GM12878 (cell line): ENCODE results near the gene ZSCAN10. TPM values are rescaled to one million over a fixed set of nuclear protein-coding genes. Genes with fewer than 3 reads are reported as not detected.

Source experiments
- ATAC-seq: fragments of 200-7000 bp; cut with Tn5 transposase; 3 replicates; pipeline ENCODE4 v1.9.1; 2020; ENCODE audit warnings: mild to moderate bottlenecking, moderate library complexity
- BruUV-seq: library from RNA; stranded (reverse); fragments of 400-500 nt; replicated peaks from 2 replicates; lab custom pipeline; 2021; lab: Mats Ljungman, UMichigan
- CTCF ChIA-PET: fragments of 300-600 bp; sonication (Branson Sonifier 250); formaldehyde crosslinking; extraction: SDS; loops from one replicate; lab custom pipeline; 2021; ENCODE audit warnings: inconsistent platforms; lab: Yijun Ruan, JAX
- POLR2A ChIA-PET: fragments of 350-600 bp; formaldehyde crosslinking; extraction: SDS; loops from one replicate; lab custom pipeline; 2021; ENCODE audit warnings: inconsistent platforms; lab: Charles Lee
- RAD21 ChIA-PET: fragments of 300-600 bp; sonication (Branson Sonifier 250); formaldehyde crosslinking; loops from one replicate; lab custom pipeline; 2023; ENCODE audit warnings: antibody characterized with exemption; ENCODE audit not compliant: unreplicated experiment; lab: Charles Lee
- SMC1A ChIA-PET: fragments of 300-600 bp; sonication (Branson Sonifier 250); formaldehyde crosslinking; loops from one replicate; lab custom pipeline; 2023; ENCODE audit not compliant: unreplicated experiment, uncharacterized antibody; lab: Charles Lee
- DNase-seq: peaks from one replicate; pipeline ENCODE4 v3.0.0-alpha.2; 2011; ENCODE audit warnings: low read depth, low spot score
- FAIRE-seq: peaks from 3 replicates; lab custom pipeline; 2011; peaks lifted over from hg19 to GRCh38; lab: Jason Lieb, UNC
- H2AFZ ChIP-seq: 2 replicates; pipeline ENCODE4 v1.6.0; 2011; ENCODE audit warnings: low read depth, low read length, control low read depth; ENCODE audit not compliant: control insufficient read depth
- H3K27ac ChIP-seq: 2 replicates; pipeline ENCODE4 v1.5.1; 2011; ENCODE audit warnings: control low read depth; ENCODE audit not compliant: control insufficient read depth, insufficient read depth
- H3K27me3 ChIP-seq, 2 experiments: replicated peaks in 1 of 2; 2 replicates each; pipeline versions ENCODE4 v1.6.0 to v1.6.1; 2011; ENCODE audit warnings: low read length in 1 of 2; ENCODE audit not compliant: control insufficient read depth in 2 of 2, insufficient read depth in 2 of 2
- H3K36me3 ChIP-seq, 2 experiments: 2 replicates each; pipeline ENCODE4 v1.5.1; 2011; ENCODE audit warnings: low read length in 1 of 2; ENCODE audit not compliant: control insufficient read depth in 2 of 2, insufficient read depth in 2 of 2
- H3K4me1 ChIP-seq: 2 replicates; pipeline ENCODE4 v1.6.1; 2011; ENCODE audit warnings: mild to moderate bottlenecking, low read length, moderate library complexity, mixed read lengths; ENCODE audit not compliant: control insufficient read depth, insufficient read depth
- H3K4me2 ChIP-seq: 2 replicates; pipeline ENCODE4 v1.6.0; 2011; ENCODE audit warnings: control low read depth; ENCODE audit not compliant: control insufficient read depth, insufficient read depth
- H3K4me3 ChIP-seq: fragments of 200-600 bp; sonication (generic); 2 replicates; pipeline ENCODE4 v1.5.1; 2016
- H3K79me2 ChIP-seq: 2 replicates; pipeline ENCODE4 v1.6.0; 2011; ENCODE audit warnings: low read length; ENCODE audit not compliant: control insufficient read depth, insufficient read depth
- H3K9ac ChIP-seq: 2 replicates; pipeline ENCODE4 v1.8.0; 2011; ENCODE audit warnings: low read length, control low read depth, mixed read lengths; ENCODE audit not compliant: control insufficient read depth, insufficient read depth
- H3K9me3 ChIP-seq: replicated peaks from 3 replicates; pipeline ENCODE4 v1.5.1; 2011; ENCODE audit warnings: mild to moderate bottlenecking, low read length; ENCODE audit not compliant: control insufficient read depth, insufficient read depth
- H4K20me1 ChIP-seq: 2 replicates; pipeline ENCODE4 v1.6.0; 2011; ENCODE audit not compliant: control insufficient read depth, insufficient read depth
- ASH2L ChIP-seq: fragments of 300-600, 200-600 bp; sonication (generic); IDR thresholded peaks from 2 replicates; pipeline ENCODE4 v1.6.1; 2017; ENCODE audit warnings: low read depth, mild to moderate bottlenecking, borderline replicate concordance
- BCL11A ChIP-seq: IDR thresholded peaks from 2 replicates; pipeline ENCODE4 v1.6.1; 2011; ENCODE audit warnings: low read depth, low read length
- BCLAF1 ChIP-seq: fragments of 450-650 bp; IDR thresholded peaks from 2 replicates; pipeline ENCODE4 v1.6.1; 2017; ENCODE audit warnings: antibody characterized with exemption, mild to moderate bottlenecking, moderate library complexity
- EED ChIP-seq: sonication (generic); IDR thresholded peaks from 2 replicates; pipeline ENCODE4 v1.6.1; 2016; ENCODE audit warnings: antibody characterized with exemption, low read depth
- GABPA ChIP-seq: IDR thresholded peaks from 2 replicates; pipeline ENCODE4 v1.6.1; 2014; ENCODE audit warnings: antibody characterized with exemption, low read depth, mild to moderate bottlenecking, inconsistent platforms
- HCFC1 ChIP-seq: fragments of 150-350 bp; IDR thresholded peaks from 2 replicates; pipeline ENCODE4 v1.6.1; 2014; ENCODE audit warnings: low read length
- LARP7 ChIP-seq: fragments of 450-650 bp; IDR thresholded peaks from 2 replicates; pipeline ENCODE4 v1.6.1; 2017; ENCODE audit warnings: mild to moderate bottlenecking
- MYB ChIP-seq: fragments of 150-350 bp; IDR thresholded peaks from 2 replicates; pipeline ENCODE4 v1.6.1; 2014; ENCODE audit warnings: mild to moderate bottlenecking, low read depth, low read length, borderline replicate concordance
- NFIC ChIP-seq: IDR thresholded peaks from 2 replicates; pipeline ENCODE4 v1.6.1; 2012; ENCODE audit warnings: low read depth, mild to moderate bottlenecking, inconsistent platforms, low read length, moderate library complexity
- PAX5 ChIP-seq: IDR thresholded peaks from 2 replicates; pipeline ENCODE4 v1.6.1; 2011; ENCODE audit warnings: low read depth, low read length, borderline replicate concordance
- RELA ChIP-seq: fragments of 450-650 bp; IDR thresholded peaks from 2 replicates; pipeline ENCODE4 v1.8.0; 2014; ENCODE audit warnings: borderline replicate concordance; ENCODE audit not compliant: partially characterized antibody
- ZNF687 ChIP-seq: fragments of 450-650 bp; IDR thresholded peaks from 2 replicates; pipeline ENCODE4 v1.6.1; 2017; ENCODE audit warnings: mild to moderate bottlenecking, moderate library complexity
- WGBS: methylation state at CpG from one replicate; pipeline ENCODE4 v1.1.6; 2016; ENCODE audit warnings: low lambda C conversion rate; ENCODE audit not compliant: insufficient replicate concordance, insufficient coverage; ENCODE audit errors: missing lambda C conversion rate; 5-methylcytosine and 5-hydroxymethylcytosine counted together
- in situ Hi-C: fragments of 300-500 bp; cut with MboI; formaldehyde crosslinking; loops from 9 replicates; pipeline ENCODE4 v1.14.3; 2018; ENCODE audit warnings: mixed read lengths
- intact Hi-C: fragments of 100-400 bp; cut with micrococcal nuclease; formaldehyde crosslinking; loops from one replicate; pipeline ENCODE4 v1.14.2; 2022; ENCODE audit not compliant: unreplicated experiment
- polyA plus RNA-seq, 11 experiments: library from polyadenylated mRNA; depleted of rRNA in 4 of 11; unstranded in 6 of 11; stranded (reverse) in 5 of 11; fragments of >200 nt; fragmentation: Nextera tagmentation in 4 of 11; fragmentation: Illumina TruSeq in 1 of 11; extraction: Ambion mirVana in 4 of 11; extraction: Trizol in 1 of 11; gene quantifications; 1 replicate in 1 of 11; 2 replicates in 10 of 11; pipeline versions ENCODE4 v1.2.1 to v1.2.3, GENCODE V29; 2011 to 2016; ENCODE audit warnings: inconsistent platforms in 2 of 11, missing spikeins in 2 of 11, low read depth in 1 of 11
- total RNA-seq, 4 experiments: library from RNA; depleted of rRNA in 3 of 4; stranded (reverse); fragments of >200 nt in 3 of 4; fragmentation: Illumina TruSeq in 1 of 4; extraction: Trizol in 1 of 4; gene quantifications; 2 replicates each; pipeline versions ENCODE4 v1.2.1 to v1.2.3, GENCODE V29; 2013 to 2021
- TF ChIP-seq, protein P1 (sequence below): fragments of 450-650 bp; IDR thresholded peaks from 2 replicates; pipeline ENCODE4 v1.6.1; 2017; ENCODE audit warnings: mild to moderate bottlenecking, low read depth, inconsistent platforms; ENCODE audit not compliant: poor library complexity, severe bottlenecking

Gene ZSCAN10
- total and polyA plus RNA-seq, 10 of the 15 experiments (the other 5 are each of a cell fraction or from before 2014, with no cell fraction given) = 0.06 to 0.33 TPM; not detected in 8

DNA sequence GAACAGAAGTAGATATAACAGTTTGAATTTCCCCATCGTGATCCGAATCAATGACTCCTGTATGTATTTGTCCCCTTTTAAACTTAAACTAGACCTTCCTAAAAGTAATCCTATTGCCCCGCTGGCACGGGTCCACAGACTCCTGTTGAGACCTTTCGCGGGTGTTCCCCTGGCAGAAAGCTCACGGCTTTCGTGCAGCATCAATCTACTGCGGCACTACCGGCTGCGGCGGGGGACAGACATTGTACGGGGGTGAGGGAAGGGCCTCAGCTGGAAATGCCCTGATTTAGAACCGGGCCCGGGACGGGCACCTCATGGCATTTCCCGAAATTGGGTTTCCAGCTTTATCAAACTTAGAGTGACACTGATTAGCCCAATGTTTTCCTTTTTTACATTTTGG, 19.1 kb downstream of the ZSCAN10 start (continued):
- TF ChIP-seq EED (no peak), BCL11A (no peak), BCLAF1 (no peak), HCFC1 (no peak), GABPA (no peak), RELA (no peak)

DNA sequence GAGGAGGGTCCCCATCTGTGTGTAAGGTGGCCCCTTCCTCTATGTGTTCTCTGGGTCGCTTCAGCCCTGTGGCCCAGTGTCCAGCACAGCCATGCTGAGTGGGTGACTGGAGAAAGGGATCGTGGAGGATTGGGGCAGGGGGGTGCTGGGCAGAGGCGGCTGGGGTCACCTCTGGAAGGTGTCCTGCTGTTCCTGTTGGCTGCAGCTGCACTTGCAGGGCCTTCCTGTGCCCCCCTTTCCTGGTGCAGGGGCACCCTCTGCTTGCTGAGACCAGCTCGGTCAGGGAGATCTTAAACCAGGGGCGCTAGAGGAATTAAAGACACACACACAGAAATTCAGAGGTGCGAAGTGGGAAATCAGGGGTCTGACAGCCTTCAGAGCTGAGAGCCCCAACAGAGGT, 22.5 kb downstream of the ZSCAN10 start:
- WGBS = 32% methylated on average over 6 of the region's 6 CpGs
- peak overlapping the region; percentile 45; the same call in 1 of the 2 replicates for H3K9ac ChIP-seq
- ATAC-seq = peak; percentile 26
- TF ChIP-seq NFIC = no peak
- no peak for TF ChIP-seq MYB
- TF ChIP-seq ASH2L = no peak
- no peak for TF ChIP-seq GABPA
- TF ChIP-seq LARP7 = no peak
- TF ChIP-seq, protein P1, sequence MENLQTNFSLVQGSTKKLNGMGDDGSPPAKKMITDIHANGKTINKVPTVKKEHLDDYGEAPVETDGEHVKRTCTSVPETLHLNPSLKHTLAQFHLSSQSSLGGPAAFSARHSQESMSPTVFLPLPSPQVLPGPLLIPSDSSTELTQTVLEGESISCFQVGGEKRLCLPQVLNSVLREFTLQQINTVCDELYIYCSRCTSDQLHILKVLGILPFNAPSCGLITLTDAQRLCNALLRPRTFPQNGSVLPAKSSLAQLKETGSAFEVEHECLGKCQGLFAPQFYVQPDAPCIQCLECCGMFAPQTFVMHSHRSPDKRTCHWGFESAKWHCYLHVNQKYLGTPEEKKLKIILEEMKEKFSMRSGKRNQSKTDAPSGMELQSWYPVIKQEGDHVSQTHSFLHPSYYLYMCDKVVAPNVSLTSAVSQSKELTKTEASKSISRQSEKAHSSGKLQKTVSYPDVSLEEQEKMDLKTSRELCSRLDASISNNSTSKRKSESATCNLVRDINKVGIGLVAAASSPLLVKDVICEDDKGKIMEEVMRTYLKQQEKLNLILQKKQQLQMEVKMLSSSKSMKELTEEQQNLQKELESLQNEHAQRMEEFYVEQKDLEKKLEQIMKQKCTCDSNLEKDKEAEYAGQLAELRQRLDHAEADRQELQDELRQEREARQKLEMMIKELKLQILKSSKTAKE = no peak
- no peak for TF ChIP-seq PAX5
- TF ChIP-seq ZNF687 = no peak
- TF ChIP-seq RELA = no peak

More for the DNA sequence above, 22.5 kb downstream of the ZSCAN10 start:
- TSS peak; percentile 82 for BruUV-seq
- no peak for DNase-seq
- Histone ChIP-seq H2AFZ (peak overlapping the region; percentile 30), H3K27ac (peak overlapping the region; percentile 88), H3K4me2 (peak overlapping the region; percentile 68), H4K20me1 (no peaks in the 10 kb centered on the region), H3K4me1 (peaks cover 45% of the 10 kb centered on the region), H3K9me3 (peaks cover 10% of the 10 kb centered on the region), H3K27me3 (no peaks in the 10 kb centered on the region), H3K79me2 (no peaks in the 10 kb centered on the region), H3K4me3 (peak overlapping the region; percentile 28; the same call in 1 of the 2 replicates), H3K36me3 (no peaks in the 10 kb centered on the region)
- ChIA-PET POLR2A (interaction anchor here (0.6 to 4.4 kb wide), 6 partner anchors 11 to 60 kb away, joined by 3 to 38 read pairs (median 4); partner anchors contain the start of genes IL32 and ZNF213), RAD21 (interaction anchor here (1.1 to 3.5 kb wide), 4 partner anchors 10 to 17 kb away, joined by 3 to 14 read pairs (median 6); partner anchors contain the start of gene IL32), SMC1A (interaction anchor here (1.0 to 6.1 kb wide), 9 partner anchors 9 to 55 kb away, joined by 3 to 52 read pairs (median 4); partner anchors contain the start of gene IL32), CTCF (interaction anchor here (0.6 to 6.0 kb wide), 12 partner anchors 11 to 55 kb away, joined by 3 to 42 read pairs (median 10); partner anchors contain the start of gene IL32)
- no peak for FAIRE-seq
- intact Hi-C loops = loop anchor here (2.0 kb wide), 1 partner anchor 24 kb away; no protein-coding TSS in a partner anchor
- in situ Hi-C loops = no loop called here
